Hematopoietic multipotent progenitor cell treated with erythropoietin and hydrocortisone succinate and interleukin-3 and kit ligand, for 8 days (in vitro differentiated cells): Measurements from ENCODE around the gene ZNF526.
"Not testable (repeated sequence)": the region's sequence is repeated elsewhere in the genome, so short reads cannot be mapped to it uniquely, and the experiment has no call there.

Source experiments
- DNase-seq: peaks from one replicate; pipeline ENCODE4 v3.0.0-alpha.2; 2015

The ZNF526 gene

GRCh38 chr19:42249149-42249750, 29.1 kb downstream of the ZNF526 start:
- no peak for DNase-seq

DNA sequence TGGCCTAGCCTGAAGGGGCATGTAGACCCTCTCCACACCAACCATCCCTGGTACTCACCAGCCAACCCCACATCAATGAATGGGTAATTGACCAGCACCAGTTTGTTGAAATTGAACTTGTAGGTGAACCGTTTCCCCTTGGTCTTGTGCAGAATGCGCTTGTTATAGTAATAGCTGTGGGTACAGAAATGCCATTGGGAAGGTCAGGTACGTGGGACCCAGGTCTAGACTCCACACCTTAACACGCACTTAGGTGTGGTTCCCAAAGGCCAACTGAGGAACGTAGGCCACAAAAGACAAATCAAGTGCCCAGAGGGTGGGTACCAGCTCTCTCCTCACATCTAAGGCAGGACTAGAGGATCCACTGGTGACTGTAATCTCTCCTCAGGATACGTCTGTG, 29.7 kb downstream of the ZNF526 start:
- no peak for DNase-seq

GRCh38 chr19:42250183-42250665, 30.1 kb downstream of the ZNF526 start:
- DNase-seq: no peak

GRCh38 chr19:42250666-42251531, 30.8 kb downstream of the ZNF526 start:
- peak; percentile 39 for DNase-seq

DNA sequence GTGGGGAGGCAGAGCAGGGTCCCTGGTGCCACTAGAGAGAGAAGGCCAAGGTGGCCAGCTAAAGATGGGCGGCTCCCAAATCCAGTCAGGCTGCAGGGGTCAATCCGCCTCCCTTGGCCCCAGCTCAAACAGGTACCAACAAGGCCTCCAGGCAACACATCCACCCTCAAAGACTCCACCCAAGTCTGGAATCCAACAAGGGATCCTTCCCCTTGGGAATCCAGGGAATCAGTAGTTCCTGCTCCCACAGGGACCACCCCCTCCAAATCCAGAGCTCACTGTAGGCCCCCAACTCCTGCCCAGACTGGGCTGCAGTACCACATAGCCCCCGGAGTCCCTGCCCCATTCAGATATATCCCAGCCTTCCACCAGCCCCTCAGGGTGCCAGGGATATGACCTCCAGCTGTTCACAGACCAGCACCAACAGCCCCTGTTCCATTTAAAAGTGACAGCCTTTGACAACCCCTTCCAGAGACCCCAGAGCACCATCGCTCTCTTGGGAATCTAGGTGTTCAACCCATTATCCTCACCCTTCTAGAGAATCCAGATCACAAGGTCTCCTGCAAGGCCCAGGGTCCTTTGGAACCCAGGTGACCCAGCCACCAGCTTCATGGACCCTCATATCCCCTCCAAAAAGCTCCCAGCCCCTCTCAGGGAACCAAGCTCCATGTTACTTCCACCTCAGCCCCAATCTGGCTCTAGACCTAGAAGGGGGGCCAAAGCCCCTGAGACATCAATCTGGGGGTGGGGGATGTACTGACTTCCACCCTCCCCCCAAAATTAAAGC, 31.7 kb downstream of the ZNF526 start:
- DNase-seq: no peak

DNA sequence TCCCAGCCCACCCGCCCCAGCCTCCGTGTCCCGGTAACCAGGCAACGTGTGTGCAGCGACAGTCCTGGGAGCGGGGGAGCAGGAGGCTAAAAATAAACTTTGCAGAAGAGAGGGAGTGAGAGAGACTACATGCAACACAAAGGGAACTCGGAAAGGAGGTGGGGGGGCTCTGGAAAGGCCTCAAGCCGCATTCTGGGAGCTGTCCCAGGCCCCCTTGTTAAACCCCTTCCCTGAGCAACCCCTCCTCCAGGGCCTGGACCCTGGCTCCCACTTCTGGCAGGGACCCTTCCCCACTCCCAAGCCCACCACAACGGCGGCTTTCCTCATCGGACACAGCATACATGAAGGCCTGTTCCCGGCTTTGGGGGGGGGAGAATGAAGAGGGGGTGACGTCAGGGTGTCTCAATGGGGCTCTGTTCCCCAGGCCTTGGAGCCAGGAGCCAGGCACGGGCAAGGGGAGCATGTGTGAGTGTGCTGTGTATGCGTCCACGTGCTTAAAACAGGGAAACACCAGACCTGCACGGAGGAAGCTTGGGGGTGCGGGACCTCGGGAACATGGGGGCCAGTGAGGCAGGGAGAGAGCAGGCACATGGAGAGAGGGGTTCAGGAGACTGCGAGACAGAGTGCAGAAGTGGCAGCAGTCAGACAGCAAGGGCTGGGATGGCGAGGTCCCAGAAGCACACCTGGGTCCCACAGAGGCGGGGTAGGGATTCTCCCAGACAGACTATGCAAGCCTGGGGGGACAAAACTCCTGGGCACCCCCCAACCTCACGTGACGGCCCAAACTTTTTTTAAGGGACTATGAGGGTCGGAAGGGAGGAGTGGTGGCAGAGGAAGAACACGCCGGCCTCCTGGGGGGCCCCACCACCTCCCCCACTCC, 32.5 kb downstream of the ZNF526 start:
- peak; percentile 43 for DNase-seq

DNA sequence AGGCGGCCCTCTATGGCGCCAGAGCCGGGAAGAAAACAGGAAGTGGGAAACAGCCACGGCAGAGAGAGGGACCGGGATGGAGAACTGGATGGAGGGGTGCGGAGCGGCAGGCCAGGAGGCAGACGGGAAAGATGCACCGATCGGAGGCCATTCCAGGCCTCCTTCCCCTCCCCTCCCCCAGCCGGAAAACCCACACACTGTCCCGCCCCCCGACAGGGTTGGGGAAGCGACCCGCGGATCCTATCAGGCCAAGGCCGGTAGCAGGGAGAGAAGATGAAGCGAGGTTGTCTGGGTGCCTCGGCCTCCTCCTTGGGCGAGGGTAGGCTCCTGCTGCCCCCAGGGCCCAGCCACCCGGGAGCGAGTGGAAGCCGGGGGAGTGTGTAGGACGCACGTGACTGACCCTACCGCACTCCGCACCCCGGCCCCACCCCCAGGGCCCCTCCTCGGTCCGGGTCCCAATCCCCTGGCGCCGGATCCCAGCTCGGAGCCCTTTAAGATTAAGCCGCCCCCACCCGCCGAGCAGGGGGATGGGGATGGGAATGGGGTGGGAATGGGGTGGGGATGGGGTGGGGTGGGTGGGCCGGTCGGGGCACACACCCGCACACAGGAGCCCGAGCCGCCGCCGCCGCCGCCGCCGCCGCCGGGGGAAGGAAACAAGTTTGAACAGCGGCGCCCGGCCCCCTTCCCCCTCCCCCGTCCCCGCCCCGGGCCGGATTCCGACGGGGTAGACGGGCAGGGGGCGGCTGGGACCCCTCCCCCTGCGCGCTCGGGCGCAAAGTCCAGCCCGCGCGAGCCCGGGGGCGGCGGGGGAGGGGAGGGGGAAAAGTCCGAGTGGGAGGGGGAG, 33.4 kb downstream of the ZNF526 start:
- DNase-seq: peak; percentile 63

GRCh38 chr19:42254089-42254849, 34.2 kb downstream of the ZNF526 start:
- peak; percentile 70 for DNase-seq

- peak; percentile 88 for DNase-seq
These were observed 35.0 kb downstream of the ZNF526 start, which contains the start of gene ERF for GRCh38 chr19:42254850-42255765. ERF (minus strand) TSS chr19:42255128; CDS start chr19:42254999, 129 bp downstream.

DNA sequence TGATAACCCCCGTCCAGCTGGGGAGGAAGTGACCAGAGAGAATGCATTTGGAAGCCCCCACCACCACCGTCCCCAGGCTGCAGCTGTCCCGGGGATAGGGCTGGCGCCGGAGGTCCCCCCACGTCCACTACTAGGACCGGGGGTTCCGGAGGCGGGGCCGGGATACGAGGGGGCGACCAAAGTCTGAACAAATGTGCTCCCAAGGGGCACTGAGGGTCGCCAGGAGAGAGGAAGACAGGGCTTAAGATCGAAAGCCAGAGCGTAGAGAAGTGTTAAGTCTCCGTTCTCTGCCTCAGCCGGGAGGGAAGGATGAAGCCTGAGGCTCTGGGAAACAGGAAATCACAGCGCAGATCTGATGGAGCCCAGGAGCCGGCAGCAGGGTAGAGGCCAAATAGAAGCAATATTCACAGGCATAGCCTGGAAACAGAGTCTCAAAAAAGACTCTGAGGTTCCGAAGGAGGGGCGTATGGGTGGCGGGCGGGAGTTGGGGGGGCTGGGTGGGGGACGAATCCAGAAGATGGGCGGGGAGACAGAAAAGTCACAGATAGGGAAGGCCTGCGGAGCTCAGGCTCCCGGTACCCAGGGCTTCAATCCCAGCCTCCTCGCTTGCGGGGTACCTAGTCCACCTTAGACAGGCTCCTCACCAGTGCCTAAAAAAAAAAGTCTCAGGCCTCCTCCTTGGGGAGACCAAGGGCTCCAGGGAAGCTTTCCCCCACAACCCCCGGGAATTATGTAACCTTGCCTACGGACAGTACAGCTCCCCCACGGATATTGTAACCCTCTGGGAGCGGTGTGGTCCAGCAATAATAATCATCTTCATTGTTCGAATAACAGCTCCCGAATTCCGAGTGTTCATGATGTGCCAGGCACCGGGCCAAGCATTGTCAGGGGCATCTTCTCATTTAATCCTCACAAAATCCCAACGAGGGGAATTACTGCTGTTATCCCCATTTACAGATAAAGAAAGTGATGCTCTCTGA, 35.9 kb downstream of the ZNF526 start:
- no peak for DNase-seq

GRCh38 chr19:42257842-42258241, 37.7 kb downstream of the ZNF526 start:
- DNase-seq: not testable (repeated sequence)

- DNase-seq: no peak
These were observed 41.7 kb downstream of the ZNF526 start for GRCh38 chr19:42261763-42262162.

DNA sequence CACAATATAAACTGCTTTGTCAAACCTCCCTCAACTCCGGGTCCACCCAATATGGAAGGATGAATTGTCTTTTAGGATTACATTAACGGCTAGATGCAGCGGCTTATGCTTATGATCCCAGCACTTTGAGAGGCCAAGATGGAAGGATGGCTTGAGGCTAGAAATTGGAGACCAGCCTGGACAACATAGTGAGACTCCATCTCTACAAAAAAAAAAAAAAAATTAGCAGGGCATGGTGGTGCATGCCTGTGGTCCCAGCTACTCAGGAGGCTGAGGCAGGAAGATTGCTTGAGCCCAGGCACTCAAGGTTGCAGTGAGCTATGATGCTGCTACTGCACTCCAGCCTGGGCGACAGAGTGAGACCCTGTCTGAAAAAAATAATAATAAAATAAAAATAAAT, 46.0 kb downstream of the ZNF526 start:
- DNase-seq: not testable (repeated sequence)

GRCh38 chr19:42266928-42267603, 47.0 kb downstream of the ZNF526 start:
- not testable (repeated sequence) for DNase-seq

DNA sequence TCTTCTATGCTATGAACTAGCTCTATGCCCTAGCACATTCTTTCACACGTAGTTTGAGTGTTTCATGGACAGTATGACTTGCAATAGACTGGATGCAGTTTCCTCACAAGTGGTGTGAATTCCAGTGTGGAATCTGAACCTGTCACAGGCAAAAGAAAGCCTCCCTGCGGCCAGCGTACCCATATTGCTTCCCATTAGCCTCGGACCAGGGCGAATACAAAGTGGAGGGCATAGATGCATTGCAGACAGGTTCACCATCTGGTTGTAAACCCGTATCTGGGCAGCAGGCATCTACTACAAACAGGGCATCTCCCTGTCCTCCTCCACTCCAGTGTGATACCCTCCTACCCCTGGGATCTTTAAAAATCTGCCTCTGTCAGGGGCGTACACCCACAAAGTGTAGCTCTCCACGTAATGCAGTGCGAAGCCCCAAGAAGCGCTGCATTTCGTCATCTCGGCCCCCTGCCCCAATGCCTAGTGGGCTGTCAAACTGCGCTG, 47.6 kb downstream of the ZNF526 start:
- DNase-seq: no peak

- peak; percentile 100 for DNase-seq
These were observed 48.1 kb downstream of the ZNF526 start for GRCh38 chr19:42268142-42268703.
